Activated T-cell treated with anti-CD3 and anti-CD28 coated beads for 1 hour (primary cell): ENCODE data around the gene HCRTR1.
A peak's percentile ranks its signal among the peaks of the same experiment; 100 is the strongest.

Experiments
- DNase-seq: peaks from one replicate; pipeline ENCODE4 v3.0.0-alpha.2; 2020; ENCODE audit warnings: low read depth

HCRTR1 gene

GRCh38 chr1:31626223-31627207, 9.0 kb downstream of the HCRTR1 start:
- DNase-seq: no peak

- DNase-seq: no peak
Measured at GRCh38 chr1:31627301-31627929, 9.9 kb downstream of the HCRTR1 start.

- no peak for DNase-seq
Measured at GRCh38 chr1:31627930-31628559, 10.6 kb downstream of the HCRTR1 start.

DNA sequence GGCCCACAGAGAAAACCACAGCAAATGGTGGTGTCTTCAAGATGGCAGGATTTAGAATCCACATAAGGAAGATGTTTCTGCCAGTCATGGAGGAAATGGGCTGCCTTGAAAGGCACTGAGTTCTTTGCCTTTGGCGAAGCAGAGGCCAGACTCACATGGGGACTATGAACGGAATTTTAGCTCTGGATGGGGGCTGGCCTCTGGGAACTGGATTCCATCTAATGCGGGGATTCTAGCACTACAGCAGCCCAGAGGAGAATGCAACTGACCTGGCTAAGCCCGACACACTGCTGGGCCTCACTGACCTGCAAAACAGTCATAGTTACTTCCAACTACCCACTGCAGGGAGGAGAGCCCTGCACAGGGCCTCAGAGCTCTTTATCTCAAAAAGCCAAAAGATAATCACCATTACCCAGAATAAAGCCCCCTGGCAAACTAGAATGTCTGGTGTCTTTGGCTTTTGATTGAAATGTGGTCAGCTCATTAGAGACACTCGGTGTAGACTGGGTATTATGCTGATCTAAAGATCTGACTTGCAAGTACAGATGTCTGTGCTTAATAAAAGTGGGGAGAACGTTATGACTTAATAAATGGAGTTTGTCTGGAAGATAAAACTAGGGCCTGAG, 11.6 kb downstream of the HCRTR1 start:
- no peak for DNase-seq

DNA sequence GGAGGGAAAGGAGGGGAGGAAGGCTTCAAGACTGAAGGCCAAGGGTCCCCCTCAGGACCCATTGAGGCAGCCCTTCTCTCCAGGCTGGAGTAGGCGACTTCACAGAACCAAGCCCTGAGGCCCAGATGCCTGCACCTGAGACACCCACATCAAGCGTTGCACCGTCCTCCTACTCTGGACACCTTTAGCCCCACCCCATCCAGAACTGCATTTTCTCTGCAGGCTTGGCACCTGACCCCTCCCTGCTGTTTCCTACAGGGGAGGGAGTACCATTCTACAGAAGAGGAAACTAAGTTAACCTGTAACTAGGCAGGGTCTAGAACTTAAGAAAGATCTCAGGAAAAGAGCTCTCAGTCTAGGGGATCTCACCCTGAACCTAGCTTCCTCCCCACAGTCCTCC, 15.2 kb downstream of the HCRTR1 start:
- no peak for DNase-seq

DNA sequence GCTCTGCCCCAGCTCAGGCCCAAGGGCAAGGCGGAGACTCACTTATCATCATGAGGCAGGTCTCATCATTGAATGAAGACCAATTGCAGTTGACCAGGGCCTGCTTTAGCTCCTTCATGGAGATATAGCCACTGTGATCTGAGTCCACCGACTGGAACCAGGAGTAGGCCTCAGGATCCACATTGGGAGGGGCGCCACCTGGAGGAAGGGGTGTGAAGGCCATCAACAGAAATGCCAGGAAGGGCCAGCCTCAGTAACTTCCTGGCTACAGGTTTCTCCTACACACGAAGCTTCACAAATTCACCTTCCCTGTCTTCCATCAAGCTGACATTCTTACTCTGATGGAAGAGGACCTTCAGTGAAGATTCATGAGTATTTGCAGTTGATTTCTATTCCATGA, 15.6 kb downstream of the HCRTR1 start:
- no peak for DNase-seq

- DNase-seq: no peak
Measured at GRCh38 chr1:31637915-31638673, 20.6 kb downstream of the HCRTR1 start.

DNA sequence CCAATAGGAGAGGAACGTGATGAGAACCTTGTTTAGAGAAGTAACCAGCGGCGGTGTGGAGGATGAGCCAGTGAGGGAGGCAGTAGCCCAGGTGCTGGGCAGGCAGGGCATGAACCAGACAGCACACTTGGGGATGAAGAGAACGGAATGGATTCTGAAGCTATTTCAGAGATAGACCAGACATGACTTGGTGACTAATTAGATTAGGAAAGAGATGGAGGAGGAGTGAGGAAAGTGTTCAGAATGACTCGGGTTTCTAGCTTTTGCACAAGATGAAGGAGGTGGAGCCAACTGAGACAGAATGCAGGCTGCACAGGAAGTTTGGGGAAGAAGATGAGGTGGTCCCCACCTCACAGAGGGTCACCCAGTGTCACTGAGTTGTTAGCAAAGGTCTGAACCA, 22.1 kb downstream of the HCRTR1 start:
- no peak for DNase-seq

- DNase-seq: no peak
Measured at GRCh38 chr1:31640179-31640578, 22.7 kb downstream of the HCRTR1 start.

DNA sequence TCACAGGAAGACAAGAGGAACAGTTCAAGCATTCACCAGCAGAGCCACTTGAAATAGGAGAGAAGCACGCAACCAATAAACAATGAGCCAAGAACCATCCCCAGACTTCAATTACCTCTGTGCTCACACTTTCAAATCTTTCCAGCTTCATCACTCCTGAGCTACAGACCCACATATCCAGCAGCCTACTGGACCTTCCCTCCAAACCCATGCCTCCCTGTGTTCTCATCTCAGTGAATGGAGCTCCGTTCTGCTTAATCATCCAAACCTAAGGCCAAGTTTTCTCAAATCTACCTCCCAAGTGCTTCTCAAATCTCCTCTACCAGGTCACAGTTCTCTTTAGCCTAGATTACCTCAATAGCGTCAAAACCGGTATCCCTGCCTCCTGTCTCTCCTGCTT, 23.5 kb downstream of the HCRTR1 start:
- DNase-seq: no peak

GRCh38 chr1:31642366-31642765, 24.9 kb downstream of the HCRTR1 start:
- DNase-seq: no peak

DNA sequence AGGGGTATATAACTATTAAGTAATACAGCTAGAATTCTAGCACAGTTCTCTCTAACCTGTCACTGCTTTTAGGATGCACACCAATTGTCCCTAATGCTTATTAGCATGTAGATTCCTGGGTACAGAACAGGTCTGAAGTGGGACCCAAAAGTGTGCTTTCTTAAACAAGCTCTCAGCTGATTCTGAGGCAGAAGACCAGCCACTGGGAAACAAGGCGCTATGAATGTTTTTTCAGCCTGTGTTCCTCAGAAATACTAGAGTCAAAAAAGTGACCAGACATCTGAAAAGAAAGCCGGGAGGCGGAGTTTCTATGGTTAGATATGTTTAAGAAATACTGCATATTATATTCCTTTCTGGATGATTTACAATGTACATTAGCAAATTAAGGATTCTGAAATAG, 25.4 kb downstream of the HCRTR1 start:
- DNase-seq: no peak

DNA sequence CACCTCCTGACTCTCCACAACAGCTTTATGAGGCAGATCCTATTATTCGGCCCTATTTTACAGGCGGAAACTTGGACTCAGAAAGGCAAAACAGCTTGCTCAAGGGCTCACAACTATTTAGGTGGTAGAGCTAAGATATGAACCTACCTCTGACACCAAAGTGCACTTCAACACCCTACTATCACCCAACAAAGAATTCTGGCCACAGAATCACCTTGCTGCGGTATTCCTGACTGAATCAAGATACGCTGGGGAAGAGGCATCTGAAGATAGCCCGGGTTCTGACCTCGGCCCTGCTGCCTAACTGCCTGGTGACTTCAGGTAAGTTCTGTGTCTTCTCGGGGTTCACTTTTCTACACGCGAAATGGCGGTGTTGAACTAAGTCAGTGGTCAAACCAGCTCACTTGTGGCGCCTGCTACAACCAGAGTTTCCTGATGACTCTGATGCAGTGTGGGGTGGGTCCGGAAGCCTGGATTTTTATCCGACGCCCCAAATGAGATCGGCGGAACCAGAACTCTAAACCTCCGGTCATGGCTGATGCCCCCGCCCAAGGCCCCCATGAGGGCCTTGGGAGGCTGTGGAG, 26.6 kb downstream of the HCRTR1 start:
- DNase-seq: no peak

DNA sequence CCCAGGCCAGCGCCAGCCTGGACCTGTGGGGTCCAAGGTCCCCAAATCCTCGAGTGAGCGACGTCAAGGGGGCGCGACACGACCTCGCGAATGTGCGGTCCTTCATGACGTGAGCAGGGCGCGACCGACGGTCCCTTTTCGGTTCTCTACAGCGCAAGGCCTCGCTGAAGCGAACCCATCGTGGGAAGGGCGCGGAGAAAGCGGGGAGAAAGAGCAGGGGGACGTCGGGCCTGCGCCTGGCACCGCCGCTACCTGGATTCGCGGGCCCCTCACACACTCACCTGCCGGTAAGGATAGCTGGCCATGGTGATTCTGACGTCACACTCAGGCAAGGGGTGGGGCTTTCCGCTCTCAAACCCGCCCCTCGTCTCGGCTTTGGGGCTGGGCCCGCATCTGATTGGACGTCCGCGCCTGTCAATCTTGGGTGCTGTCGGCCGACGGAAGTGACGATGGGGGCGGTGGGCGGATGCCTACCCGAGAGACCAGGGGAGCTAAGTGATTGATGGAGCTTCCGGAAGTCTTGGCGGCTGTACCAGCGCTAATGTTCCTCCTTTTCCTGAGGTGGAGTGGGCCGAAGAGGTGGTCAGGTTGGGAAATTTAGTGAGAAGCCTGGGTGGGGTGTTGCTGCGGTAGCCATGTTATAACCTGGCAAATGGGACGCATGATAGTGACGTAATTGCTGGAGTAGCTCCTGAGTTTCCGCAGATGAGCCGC, 27.2 kb downstream of the HCRTR1 start, which contains the start of gene PEF1:
Gene PEF1, minus strand, starts transcription at position 317 of the 714 bp plus-strand sequence. Its CDS starts 12 bp downstream, at position 305.
- peak; percentile 98 for DNase-seq

- DNase-seq: no peak
Measured at GRCh38 chr1:31645274-31645568, 27.7 kb downstream of the HCRTR1 start.

DNA sequence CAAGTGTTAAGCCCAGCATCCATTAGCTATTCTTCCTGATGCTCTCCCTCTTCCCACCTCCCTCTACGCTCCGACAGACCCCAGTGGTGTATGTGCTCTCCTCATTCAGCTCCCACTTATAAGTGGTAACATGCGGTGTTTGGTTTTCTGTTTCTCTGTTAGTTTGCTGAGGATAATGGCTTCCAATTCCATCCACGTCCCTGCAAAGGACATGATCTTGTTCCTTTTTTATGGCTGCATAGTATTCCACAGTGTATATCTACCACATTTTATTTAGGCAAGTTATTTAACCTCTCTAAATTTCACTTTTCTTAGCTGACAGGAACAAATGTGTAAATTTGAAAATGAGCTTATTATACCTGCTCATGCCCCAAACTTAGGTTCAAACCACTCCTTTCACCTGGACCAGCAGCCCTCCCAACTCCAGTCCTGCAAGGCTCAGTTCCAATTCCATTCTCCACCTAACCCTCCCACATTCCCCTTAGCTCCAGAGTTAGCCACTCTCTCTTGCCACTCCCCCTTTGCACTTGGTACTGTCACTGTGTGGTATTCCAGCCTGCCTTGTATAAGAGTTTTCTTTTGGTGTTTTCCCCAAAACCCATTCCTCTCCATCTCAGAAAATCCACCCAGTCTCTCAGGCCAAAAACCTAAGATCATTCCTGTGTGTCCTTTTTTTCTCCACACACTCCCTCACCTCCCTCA, 28.9 kb downstream of the HCRTR1 start:
- no peak for DNase-seq

DNA sequence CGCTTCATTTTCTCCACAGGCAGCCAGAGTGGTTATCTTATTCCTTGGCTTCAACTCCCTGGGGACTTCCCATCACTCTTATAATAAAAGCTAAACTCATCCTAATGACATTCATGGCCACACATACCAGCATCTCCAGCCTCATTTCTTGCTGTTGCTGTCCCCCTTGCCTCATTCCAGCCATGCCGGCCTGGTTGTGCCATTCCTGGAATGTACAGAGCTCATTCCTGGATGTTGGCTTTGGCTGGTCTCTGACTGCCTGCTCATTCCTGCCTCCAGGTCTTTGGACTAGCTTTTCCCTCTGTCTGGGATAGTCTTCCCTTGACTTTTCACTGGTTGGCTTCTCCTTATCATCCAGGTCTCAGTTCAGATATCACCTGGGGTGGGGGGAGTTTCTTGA, 29.6 kb downstream of the HCRTR1 start:
- DNase-seq: no peak

DNA sequence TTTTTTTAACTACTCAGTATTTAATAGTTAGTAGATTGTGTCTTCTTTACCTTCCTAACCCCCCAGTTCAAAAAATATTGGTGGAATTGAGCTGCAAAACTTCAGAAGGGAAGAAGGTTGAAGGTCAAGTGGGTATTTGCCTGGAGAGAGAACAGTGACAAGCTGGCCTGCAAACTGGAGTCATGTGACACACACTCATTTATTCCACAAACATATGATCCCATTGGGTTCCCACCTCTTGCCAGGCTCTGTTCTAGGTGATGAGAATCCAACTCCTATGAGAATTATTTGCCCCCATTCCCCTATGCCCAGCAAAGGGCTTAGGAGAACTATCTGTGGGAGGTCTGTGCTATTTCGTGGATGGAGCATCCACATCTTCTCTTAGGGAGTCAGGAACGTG, 30.7 kb downstream of the HCRTR1 start:
- no peak for DNase-seq

DNA sequence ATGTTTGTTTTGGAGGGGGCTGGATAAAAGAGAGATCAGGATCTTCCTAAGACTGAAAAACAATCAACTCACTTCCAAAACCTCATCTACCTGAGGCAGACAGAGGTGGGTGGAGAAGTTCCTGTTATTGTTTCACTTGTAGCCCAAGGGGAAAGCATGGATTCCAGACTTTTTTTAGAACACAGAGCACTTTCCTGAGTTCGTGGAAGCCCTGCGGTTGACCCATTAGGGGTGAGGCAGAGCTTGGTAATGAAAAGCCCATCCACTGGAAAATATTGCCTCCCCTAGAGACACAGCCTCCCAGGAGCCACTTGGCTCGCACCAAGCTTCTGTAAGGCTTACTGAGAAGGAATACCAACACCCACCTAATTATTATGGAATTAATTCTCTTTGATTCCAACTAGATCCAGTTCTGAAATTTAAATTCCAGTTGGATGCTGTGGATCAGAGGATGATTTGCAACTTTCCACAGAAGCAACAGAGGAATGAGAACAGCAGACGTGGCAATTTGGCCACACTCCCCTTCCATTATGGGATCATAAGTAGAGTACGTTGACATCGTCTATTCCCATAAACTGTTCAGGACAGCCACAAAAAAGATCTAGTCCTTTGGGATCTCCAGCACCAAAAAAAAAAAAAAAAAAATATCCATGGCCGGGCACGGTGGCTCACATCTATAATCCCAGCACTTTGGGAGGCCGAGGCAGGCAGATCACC, 31.3 kb downstream of the HCRTR1 start:
- DNase-seq: no peak
